Kidney (tissue), 14 donors: ENCODE data around the gene GRHL1. TPM values are rescaled to one million over a fixed set of nuclear protein-coding genes. Genes with fewer than 3 reads are reported as not detected.

Experiments used
- DNase-seq, 5 donors: peaks; one replicate each; pipeline ENCODE4 v3.0.0-alpha.2; 2013 to 2020
- FAIRE-seq: peaks from 2 replicates; lab custom pipeline; 2012; peaks lifted over from hg19 to GRCh38; lab: Jason Lieb, UNC
- H3K27ac ChIP-seq, 2 donors: one replicate each; pipeline ENCODE4 v1.7.0; 2013; ENCODE audit warnings: low read depth in 2 of 2, low read length in 2 of 2, inconsistent platforms in 1 of 2
- H3K27me3 ChIP-seq: one replicate; pipeline ENCODE4 v1.7.1; 2013; ENCODE audit warnings: low read length, inconsistent platforms; ENCODE audit not compliant: control insufficient read depth, insufficient read depth
- H3K36me3 ChIP-seq, 3 donors: one replicate each; pipeline versions ENCODE4 v1.7.0 to v1.7.1; 2013; ENCODE audit warnings: low read length in 3 of 3, control low read depth in 1 of 3, inconsistent platforms in 1 of 3; ENCODE audit not compliant: insufficient read depth in 3 of 3, control insufficient read depth in 2 of 3
- H3K4me1 ChIP-seq, 3 donors: one replicate each; pipeline versions ENCODE4 v1.7.0 to v1.7.1; 2013; ENCODE audit warnings: low read length in 3 of 3, inconsistent platforms in 1 of 3, low read depth in 1 of 3; ENCODE audit not compliant: control insufficient read depth in 2 of 3, insufficient read depth in 2 of 3
- H3K4me3 ChIP-seq, 3 donors: one replicate each; pipeline versions ENCODE4 v1.7.0 to v1.8.1; 2013; ENCODE audit warnings: low read length in 3 of 3, control low read depth in 1 of 3, inconsistent platforms in 1 of 3
- H3K9ac ChIP-seq, 3 donors: one replicate each; pipeline versions ENCODE4 v1.7.0 to v1.7.1; 2013; ENCODE audit warnings: low read length in 3 of 3, control low read depth in 1 of 3, inconsistent platforms in 1 of 3
- H3K9me3 ChIP-seq, 3 donors: one replicate each; pipeline versions ENCODE4 v1.7.0 to v1.7.1; 2013; ENCODE audit warnings: low read length in 3 of 3, control low read depth in 1 of 3, inconsistent platforms in 1 of 3; ENCODE audit not compliant: control insufficient read depth in 2 of 3, insufficient read depth in 1 of 3
- CTCF ChIP-seq: IDR thresholded peaks from 3 replicates; pipeline ENCODE4 v1.5.1; 2012; ENCODE audit warnings: mild to moderate bottlenecking, moderate library complexity, borderline replicate concordance; ENCODE audit not compliant: insufficient read depth; ENCODE audit errors: extremely low read depth
- intact Hi-C: fragments of 100-400 bp; cut with DNase I; formaldehyde crosslinking; loops from one replicate; pipeline ENCODE4 v1.11.1; 2022
- polyA plus RNA-seq: library from polyadenylated mRNA; stranded (reverse); fragments of 350-450 nt; fragmentation: Illumina TruSeq; extraction: RNeasy Lipid Tissue Mini Kit (QIAGEN cat#74804); gene quantifications from one replicate; pipeline ENCODE4 v1.2.3, GENCODE V29; 2014; ENCODE audit warnings: low read depth, low replicate concordance; ENCODE audit not compliant: insufficient read depth
- total RNA-seq: library from RNA; stranded (reverse); fragmentation: NEBNext Ultra II Directional; extraction: Animal tissue kit (Norgen Biotek cat#: 25700); gene quantifications from one replicate; pipeline ENCODE4 v1.2.1, GENCODE V29; 2021
- donor health status: control.
- donor health status: control.
- donor health status: control.
- donor health status: control.
- donor health status: control.
- donor health status: DM: yes; HTN: yes; CAD: no.
- donor health status: Normal renal cell carcinoma (clear cell type).

Gene GRHL1
- total and polyA plus RNA-seq, 2 donors from 2014 or later: 2.3 to 6.0 TPM

DNA sequence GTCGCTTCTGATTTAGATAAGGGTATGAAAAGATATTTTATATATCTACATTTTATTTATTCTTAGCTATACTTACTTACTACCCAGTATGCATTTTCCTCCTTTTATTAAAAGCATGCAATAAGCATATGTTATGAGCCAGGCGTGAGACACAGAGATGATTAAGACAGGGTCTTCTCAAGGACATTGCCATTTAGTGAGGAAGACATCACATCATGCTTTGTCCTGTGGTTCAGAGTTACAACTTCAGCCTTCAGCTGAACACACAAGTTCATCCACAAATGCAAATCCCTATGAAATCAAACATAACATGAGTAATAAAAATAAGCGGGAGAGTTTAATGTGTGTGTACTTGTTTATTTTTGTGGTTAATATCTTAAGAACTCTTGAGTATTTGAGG is 30.2 kb downstream of the GRHL1 start:
- Histone ChIP-seq H3K27ac (no peak overlapping the region), H3K9me3 (no peaks in the 10 kb centered on the region), H3K4me1 (peaks cover 0 to 4% (median 0%) of the 10 kb centered on the region in 3 donors), H3K36me3 (no peaks in the 10 kb centered on the region), H3K27me3 (no peaks in the 10 kb centered on the region), H3K9ac (no peak overlapping the region), H3K4me3 (no peak overlapping the region)
- intact Hi-C loops: loop anchor here (10.0 kb wide), 1 partner anchor 73 kb away; no protein-coding TSS in a partner anchor
- no peak for FAIRE-seq
- DNase-seq: no peak
- TF ChIP-seq CTCF: no peak

GRCh38 chr2:9982248-9982647 is 30.8 kb downstream of the GRHL1 start:
- no peak for FAIRE-seq
- H3K27me3 ChIP-seq: no peaks in the 10 kb centered on the region

DNA sequence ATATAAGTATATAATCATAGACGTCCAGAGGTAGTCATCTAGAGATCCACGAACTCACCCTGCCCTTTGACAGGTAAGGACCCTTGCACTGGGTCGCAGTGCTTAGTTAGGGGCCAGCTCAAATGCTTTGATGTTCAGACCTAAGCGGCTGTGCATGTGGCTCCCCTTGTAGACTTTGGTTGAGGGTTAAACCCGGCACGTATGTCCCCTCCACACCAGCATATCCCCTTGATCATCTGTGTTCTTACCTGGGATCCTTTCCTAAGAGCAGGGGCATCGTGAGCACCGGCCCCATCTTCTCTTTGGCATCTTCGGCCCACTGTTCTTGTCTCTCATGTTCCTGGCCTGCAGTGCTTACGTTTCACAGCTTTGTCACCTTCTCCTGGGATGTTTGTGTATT is 31.4 kb downstream of the GRHL1 start:
- Histone ChIP-seq H3K27me3 (no peaks in the 10 kb centered on the region), H3K27ac (no peak overlapping the region), H3K9ac (no peak overlapping the region), H3K9me3 (no peaks in the 10 kb centered on the region), H3K4me1 (peaks cover 0 to 4% (median 0%) of the 10 kb centered on the region in 3 donors), H3K4me3 (no peak overlapping the region), H3K36me3 (no peaks in the 10 kb centered on the region)
- no peak for TF ChIP-seq CTCF
- intact Hi-C loops: loop anchor here (10.0 kb wide), 1 partner anchor 72 kb away; no protein-coding TSS in a partner anchor
- DNase-seq (no peak), FAIRE-seq (no peak)

More at GRCh38 chr2:9982248-9982647, 30.8 kb downstream of the GRHL1 start:
- Histone ChIP-seq H3K27ac (no peak overlapping the region), H3K4me1 (peaks cover 0 to 4% (median 0%) of the 10 kb centered on the region in 3 donors), H3K4me3 (no peak overlapping the region), H3K9ac (no peak overlapping the region), H3K9me3 (no peaks in the 10 kb centered on the region), H3K36me3 (no peaks in the 10 kb centered on the region)
- no peak for DNase-seq
- TF ChIP-seq CTCF: no peak
- intact Hi-C loops: loop anchor here (10.0 kb wide), 1 partner anchor 73 kb away; no protein-coding TSS in a partner anchor
